ENCODE results near the gene TBC1D22A. TPM values are rescaled to one million over a fixed set of nuclear protein-coding genes. Genes with fewer than 3 reads are reported as not detected.
A peak's percentile ranks its signal among the peaks of the same experiment; 100 is the strongest.

TBC1D22A gene
- total and polyA plus RNA-seq, 9 of the 15 experiments (the other 6 are each of a cell fraction or from before 2014, with no cell fraction given) = 0.20 to 11.5 (median 5.2) TPM

DNA sequence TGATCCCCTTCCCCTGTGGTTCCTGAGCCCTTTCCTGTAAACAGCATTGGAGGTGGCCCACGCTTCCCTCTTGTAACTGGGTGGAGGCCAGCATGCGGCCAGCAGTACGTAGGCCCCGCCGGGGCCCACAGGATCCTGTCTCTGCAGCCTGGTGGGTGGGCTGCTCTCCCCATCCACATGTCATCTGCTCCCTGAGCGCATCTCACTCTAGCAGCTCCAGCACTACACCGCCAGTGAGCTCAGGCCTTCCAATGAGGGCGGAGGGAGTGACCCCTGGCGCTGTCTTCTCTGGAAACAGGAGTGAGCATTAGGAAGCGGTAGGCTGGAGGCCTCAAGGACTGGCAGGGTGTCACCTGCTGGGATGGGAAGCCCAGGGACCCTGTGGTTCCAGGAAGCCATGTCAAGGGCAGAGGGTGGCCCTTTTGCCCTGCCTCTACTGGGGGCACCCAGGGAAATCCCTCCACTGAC lies 363.9 kb downstream of the TBC1D22A start:
- H3K36me3 ChIP-seq (ENCODE audit: control insufficient read depth, insufficient read depth, low read length) = no peaks in the 10 kb centered on the region
- H3K9me3 ChIP-seq (replicated peaks; ENCODE audit: control insufficient read depth, insufficient read depth, low read depth, low read length) = no peaks in the 10 kb centered on the region; the same call in 1 of the 2 replicates
- DNase-seq (ENCODE audit: extremely low read depth in 1 of 4, low spot score in 3 of 4) = no peak
- no TSS peak for BruUV-seq (replicated peaks)
- no peaks in the 10 kb centered on the region for H3K9me1 ChIP-seq (ENCODE audit: control insufficient read depth, insufficient read depth, low read length)
- no peak overlapping the region for H3K4me2 ChIP-seq (ENCODE audit: insufficient read depth, low read length)
- no peaks in the 10 kb centered on the region for H3K27me3 ChIP-seq (ENCODE audit: control insufficient read depth in 2 of 2, insufficient read depth in 2 of 2, low read length in 2 of 2)
- in situ Hi-C loops (cut with MboI) = no loop called here
- H3K79me2 ChIP-seq (ENCODE audit: control insufficient read depth, insufficient read depth, low read length) = no peaks in the 10 kb centered on the region
- no peak overlapping the region for H3K4me3 ChIP-seq
- H3K4me1 ChIP-seq (replicated peaks in 1 of 2; ENCODE audit: control insufficient read depth in 2 of 2, insufficient read depth in 2 of 2, low read length in 2 of 2) = peaks cover 6 to 19% of the 10 kb centered on the region in 2 experiments; a peak in 4 of 5 replicates
- WGBS (ENCODE audit: insufficient coverage, low coverage, missing lambda C conversion rate) = 85% methylated on average over 4 of the region's 10 CpGs
- no peak overlapping the region for H2AFZ ChIP-seq (ENCODE audit: low read depth, low read length)
- TF ChIP-seq, protein P1, sequence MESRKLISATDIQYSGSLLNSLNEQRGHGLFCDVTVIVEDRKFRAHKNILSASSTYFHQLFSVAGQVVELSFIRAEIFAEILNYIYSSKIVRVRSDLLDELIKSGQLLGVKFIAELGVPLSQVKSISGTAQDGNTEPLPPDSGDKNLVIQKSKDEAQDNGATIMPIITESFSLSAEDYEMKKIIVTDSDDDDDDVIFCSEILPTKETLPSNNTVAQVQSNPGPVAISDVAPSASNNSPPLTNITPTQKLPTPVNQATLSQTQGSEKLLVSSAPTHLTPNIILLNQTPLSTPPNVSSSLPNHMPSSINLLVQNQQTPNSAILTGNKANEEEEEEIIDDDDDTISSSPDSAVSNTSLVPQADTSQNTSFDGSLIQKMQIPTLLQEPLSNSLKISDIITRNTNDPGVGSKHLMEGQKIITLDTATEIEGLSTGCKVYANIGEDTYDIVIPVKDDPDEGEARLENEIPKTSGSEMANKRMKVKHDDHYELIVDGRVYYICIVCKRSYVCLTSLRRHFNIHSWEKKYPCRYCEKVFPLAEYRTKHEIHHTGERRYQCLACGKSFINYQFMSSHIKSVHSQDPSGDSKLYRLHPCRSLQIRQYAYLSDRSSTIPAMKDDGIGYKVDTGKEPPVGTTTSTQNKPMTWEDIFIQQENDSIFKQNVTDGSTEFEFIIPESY (CRISPR knock-in tag; IDR thresholded peaks at IDR 0.05) = peak; percentile 34; the same call in 1 of the 2 replicates
- no peak for TF ChIP-seq DIDO1 (tag; IDR thresholded peaks at IDR 0.05; ENCODE audit: low read depth)
- TF ChIP-seq EGR1 (conservative IDR thresholded peaks at IDR 0.05) = no peak
- no peak for FAIRE-seq
- H3K27ac ChIP-seq (ENCODE audit: extremely low read depth, low read depth, low read length) = no peak overlapping the region
- ATAC-seq = no peak
- POLR2A ChIA-PET = interaction anchor here (1.2 to 1.4 kb wide), 2 partner anchors 8 to 13 kb away, joined by 3 to 4 read pairs; no protein-coding TSS in a partner anchor
- H3K9ac ChIP-seq (ENCODE audit: insufficient read depth in 1 of 2, low read depth in 2 of 2, low read length in 2 of 2) = no peak overlapping the region
- CTCF ChIA-PET (ENCODE audit: low intra/inter-chr PET ratio) = no interaction called here
- H4K20me1 ChIP-seq (replicated peaks; ENCODE audit: control insufficient read depth, insufficient read depth, low read length) = no peaks in the 10 kb centered on the region
- intact Hi-C loops (cut with micrococcal nuclease) = no loop called here

DNA sequence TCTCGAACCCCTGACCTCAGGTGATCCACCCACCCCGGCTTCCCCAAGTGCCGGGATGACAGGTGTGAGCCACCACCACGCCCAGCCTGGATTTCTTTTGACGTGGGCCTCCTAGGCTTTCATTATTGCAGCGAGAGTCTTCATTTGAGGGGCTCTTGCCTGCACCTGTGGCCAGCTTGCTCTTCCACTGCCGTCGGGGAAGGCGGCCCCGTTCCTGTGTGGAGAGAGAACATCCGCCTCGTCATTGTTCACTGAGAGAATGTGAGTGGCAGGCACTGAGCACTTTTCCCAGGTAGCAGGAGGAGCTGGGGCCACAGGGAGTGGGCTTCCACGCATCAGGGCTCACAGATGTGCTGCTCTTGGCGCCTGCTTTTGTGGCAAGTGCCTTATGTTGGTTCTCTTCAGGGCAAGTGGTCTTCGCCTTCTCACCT lies 365.0 kb downstream of the TBC1D22A start:
- H3K79me2 ChIP-seq (ENCODE audit: control insufficient read depth, insufficient read depth, low read length) = no peaks in the 10 kb centered on the region
- no peak overlapping the region for H2AFZ ChIP-seq (ENCODE audit: low read depth, low read length)
- H3K4me2 ChIP-seq (ENCODE audit: insufficient read depth, low read length) = no peak overlapping the region
- no peaks in the 10 kb centered on the region for H3K36me3 ChIP-seq (ENCODE audit: control insufficient read depth, insufficient read depth, low read length)
- POLR2A ChIA-PET = no interaction called here
- no peaks in the 10 kb centered on the region; the same call in 1 of the 2 replicates for H3K9me3 ChIP-seq (replicated peaks; ENCODE audit: control insufficient read depth, insufficient read depth, low read depth, low read length)
- TF ChIP-seq CBX8 (IDR thresholded peaks at IDR 0.05; ENCODE audit: borderline replicate concordance, extremely low read depth, low read depth, low read length, poor library complexity, severe bottlenecking) (no peak), GATA2 (CRISPR knock-in tag; IDR thresholded peaks at IDR 0.05) (no peak)
- TF ChIP-seq, protein P2, sequence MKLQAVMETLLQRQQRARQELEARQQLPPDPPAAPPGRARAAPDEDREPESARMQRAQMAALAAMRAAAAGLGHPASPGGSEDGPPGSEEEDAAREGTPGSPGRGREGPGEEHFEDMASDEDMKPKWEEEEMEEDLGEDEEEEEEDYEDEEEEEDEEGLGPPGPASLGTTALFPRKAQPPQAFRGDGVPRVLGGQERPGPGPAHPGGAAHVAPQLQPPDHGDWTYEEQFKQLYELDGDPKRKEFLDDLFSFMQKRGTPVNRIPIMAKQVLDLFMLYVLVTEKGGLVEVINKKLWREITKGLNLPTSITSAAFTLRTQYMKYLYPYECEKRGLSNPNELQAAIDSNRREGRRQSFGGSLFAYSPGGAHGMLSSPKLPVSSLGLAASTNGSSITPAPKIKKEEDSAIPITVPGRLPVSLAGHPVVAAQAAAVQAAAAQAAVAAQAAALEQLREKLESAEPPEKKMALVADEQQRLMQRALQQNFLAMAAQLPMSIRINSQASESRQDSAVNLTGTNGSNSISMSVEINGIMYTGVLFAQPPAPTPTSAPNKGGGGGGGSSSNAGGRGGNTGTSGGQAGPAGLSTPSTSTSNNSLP (IDR thresholded peaks at IDR 0.05; ENCODE audit: borderline replicate concordance, low read depth, low read length) = no peak
- no peak overlapping the region for H3K27ac ChIP-seq (ENCODE audit: extremely low read depth, low read depth, low read length)
- ATAC-seq (no peak), FAIRE-seq (no peak), DNase-seq (ENCODE audit: extremely low read depth in 1 of 4, low spot score in 3 of 4) (no peak)
- CTCF ChIA-PET (ENCODE audit: low intra/inter-chr PET ratio) = no interaction called here
- H3K9ac ChIP-seq (ENCODE audit: insufficient read depth in 1 of 2, low read depth in 2 of 2, low read length in 2 of 2) = no peak overlapping the region
- no peaks in the 10 kb centered on the region for H4K20me1 ChIP-seq (replicated peaks; ENCODE audit: control insufficient read depth, insufficient read depth, low read length)
- no peaks in the 10 kb centered on the region for H3K27me3 ChIP-seq (ENCODE audit: control insufficient read depth in 2 of 2, insufficient read depth in 2 of 2, low read length in 2 of 2)
- H3K4me3 ChIP-seq = no peak overlapping the region
- in situ Hi-C loops (cut with MboI) (no loop called here), intact Hi-C loops (cut with micrococcal nuclease) (no loop called here)
- peaks cover 6 to 19% of the 10 kb centered on the region in 2 experiments; a peak in 4 of 5 replicates for H3K4me1 ChIP-seq (replicated peaks in 1 of 2; ENCODE audit: control insufficient read depth in 2 of 2, insufficient read depth in 2 of 2, low read length in 2 of 2)
- no TSS peak for BruUV-seq (replicated peaks)
- WGBS (ENCODE audit: insufficient coverage, low coverage, missing lambda C conversion rate) = 94% methylated on average over 2 of the region's 15 CpGs
- no peaks in the 10 kb centered on the region for H3K9me1 ChIP-seq (ENCODE audit: control insufficient read depth, insufficient read depth, low read length)

Measured in K562 (cell line).